Measurements from ENCODE around the gene MATN3. TPM values are rescaled to one million over a fixed set of nuclear protein-coding genes. Genes with fewer than 3 reads are reported as not detected.

MATN3 gene
- total and polyA plus RNA-seq, 9 of the 15 experiments (the other 6 are each of a cell fraction or from before 2014, with no cell fraction given): not detected

DNA sequence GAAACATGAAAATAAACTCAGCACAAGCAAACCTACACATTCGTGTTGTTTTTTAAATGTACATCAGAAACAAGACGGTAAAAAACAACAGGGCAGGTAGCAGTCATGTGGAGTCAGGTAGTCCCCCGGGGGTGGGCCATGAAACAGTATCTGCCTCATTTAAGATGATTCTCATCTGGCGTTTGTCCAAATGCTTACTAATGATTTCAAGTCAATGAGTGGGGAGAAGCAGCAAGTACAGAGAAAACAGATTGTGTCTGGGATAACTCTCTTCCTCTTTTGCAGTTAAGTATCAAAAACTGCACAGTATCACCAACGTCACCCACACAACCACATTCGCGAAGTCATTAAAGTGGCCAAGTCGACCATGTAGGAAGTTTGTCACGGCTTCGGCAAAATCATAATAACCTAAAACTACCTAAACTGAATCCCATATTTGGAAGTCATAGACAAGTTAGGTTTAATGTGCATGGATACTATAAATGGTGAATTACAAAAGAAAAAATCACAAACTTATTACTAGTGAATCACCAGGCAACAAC, 37.7 kb upstream of the MATN3 start (continued):
- TF ChIP-seq MAZ (CRISPR knock-in tag; conservative IDR thresholded peaks at IDR 0.05 in 1 of 2, IDR thresholded peaks at IDR 0.05 in 1 of 2) (0 out of 4 replicates have a peak, but pooled peaks of 1 of the 2 experiments have one; percentile 19), TCF3 (CRISPR knock-in tag; IDR thresholded peaks at IDR 0.05) (peak; percentile 55; the same call in 1 of the 2 replicates), GABPA (tag; conservative IDR thresholded peaks at IDR 0.05; ENCODE audit: low read depth) (no peak), ELF1 (tag; IDR thresholded peaks at IDR 0.05) (no peak), MAFK (IDR thresholded peaks at IDR 0.05; ENCODE audit: low read length) (peak; percentile 18; the same call in 1 of the 2 replicates), ZNF354B (CRISPR knock-in tag; IDR thresholded peaks at IDR 0.05) (no peak), NFIC (IDR thresholded peaks at IDR 0.05) (peak; percentile 95), NCOR1 (IDR thresholded peaks at IDR 0.05) (peak; percentile 23; the same call in 1 of the 2 replicates), CREM (IDR thresholded peaks at IDR 0.05; ENCODE audit: low read depth) (peak; percentile 82), NR2C1 (IDR thresholded peaks at IDR 0.05) (no peak), NR2C1 (tag; IDR thresholded peaks at IDR 0.05) (no peak), FOSL1 (tag; conservative IDR thresholded peaks at IDR 0.05) (peak; percentile 74), POLR2AphosphoS5 (IDR thresholded peaks at IDR 0.05; ENCODE audit: control insufficient read depth, insufficient read depth, low read depth, low read length) (peak; percentile 53; the same call in 1 of the 2 replicates), EGR1 (conservative IDR thresholded peaks at IDR 0.05) (0 out of 2 replicates have a peak, but pooled peaks have one; percentile 17), NR3C1 (CRISPR knock-in tag; IDR thresholded peaks at IDR 0.05) (no peak), ZZZ3 (IDR thresholded peaks at IDR 0.05) (no peak), SMARCE1 (IDR thresholded peaks at IDR 0.05) (peak; percentile 75; the same call in 1 of the 2 replicates), ATF7 (IDR thresholded peaks at IDR 0.05) (peak; percentile 64), MEIS2 (IDR thresholded peaks at IDR 0.05; ENCODE audit: partially characterized antibody) (no peak), CREB1 (IDR thresholded peaks at IDR 0.05) (peak; percentile 38; the same call in 1 of the 2 replicates), CREB1 (CRISPR knock-in tag; IDR thresholded peaks at IDR 0.05) (no peak), STAT5A (IDR thresholded peaks at IDR 0.05; ENCODE audit: borderline replicate concordance, low read length) (peak; percentile 59; the same call in 1 of the 2 replicates)
- TF ChIP-seq, protein P1, sequence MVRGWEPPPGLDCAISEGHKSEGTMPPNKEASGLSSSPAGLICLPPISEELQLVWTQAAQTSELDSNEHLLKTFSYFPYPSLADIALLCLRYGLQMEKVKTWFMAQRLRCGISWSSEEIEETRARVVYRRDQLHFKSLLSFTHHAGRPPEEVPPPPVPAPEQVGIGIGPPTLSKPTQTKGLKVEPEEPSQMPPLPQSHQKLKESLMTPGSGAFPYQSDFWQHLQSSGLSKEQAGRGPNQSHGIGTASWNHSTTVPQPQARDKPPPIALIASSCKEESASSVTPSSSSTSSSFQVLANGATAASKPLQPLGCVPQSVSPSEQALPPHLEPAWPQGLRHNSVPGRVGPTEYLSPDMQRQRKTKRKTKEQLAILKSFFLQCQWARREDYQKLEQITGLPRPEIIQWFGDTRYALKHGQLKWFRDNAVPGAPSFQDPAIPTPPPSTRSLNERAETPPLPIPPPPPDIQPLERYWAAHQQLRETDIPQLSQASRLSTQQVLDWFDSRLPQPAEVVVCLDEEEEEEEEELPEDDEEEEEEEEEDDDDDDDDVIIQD (CRISPR knock-in tag; IDR thresholded peaks at IDR 0.05): no peak
- TF ChIP-seq, protein P2, sequence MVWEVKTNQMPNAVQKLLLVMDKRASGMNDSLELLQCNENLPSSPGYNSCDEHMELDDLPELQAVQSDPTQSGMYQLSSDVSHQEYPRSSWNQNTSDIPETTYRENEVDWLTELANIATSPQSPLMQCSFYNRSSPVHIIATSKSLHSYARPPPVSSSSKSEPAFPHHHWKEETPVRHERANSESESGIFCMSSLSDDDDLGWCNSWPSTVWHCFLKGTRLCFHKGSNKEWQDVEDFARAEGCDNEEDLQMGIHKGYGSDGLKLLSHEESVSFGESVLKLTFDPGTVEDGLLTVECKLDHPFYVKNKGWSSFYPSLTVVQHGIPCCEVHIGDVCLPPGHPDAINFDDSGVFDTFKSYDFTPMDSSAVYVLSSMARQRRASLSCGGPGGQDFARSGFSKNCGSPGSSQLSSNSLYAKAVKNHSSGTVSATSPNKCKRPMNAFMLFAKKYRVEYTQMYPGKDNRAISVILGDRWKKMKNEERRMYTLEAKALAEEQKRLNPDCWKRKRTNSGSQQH (CRISPR knock-in tag; IDR thresholded peaks at IDR 0.05): no peak
- TF ChIP-seq, protein P3, sequence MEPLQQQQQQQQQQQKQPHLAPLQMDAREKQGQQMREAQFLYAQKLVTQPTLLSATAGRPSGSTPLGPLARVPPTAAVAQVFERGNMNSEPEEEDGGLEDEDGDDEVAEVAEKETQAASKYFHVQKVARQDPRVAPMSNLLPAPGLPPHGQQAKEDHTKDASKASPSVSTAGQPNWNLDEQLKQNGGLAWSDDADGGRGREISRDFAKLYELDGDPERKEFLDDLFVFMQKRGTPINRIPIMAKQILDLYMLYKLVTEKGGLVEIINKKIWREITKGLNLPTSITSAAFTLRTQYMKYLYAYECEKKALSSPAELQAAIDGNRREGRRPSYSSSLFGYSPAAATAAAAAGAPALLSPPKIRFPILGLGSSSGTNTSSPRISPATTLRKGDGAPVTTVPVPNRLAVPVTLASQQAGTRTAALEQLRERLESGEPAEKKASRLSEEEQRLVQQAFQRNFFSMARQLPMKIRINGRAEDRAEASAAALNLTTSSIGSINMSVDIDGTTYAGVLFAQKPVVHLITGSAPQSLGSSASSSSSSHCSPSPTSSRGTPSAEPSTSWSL (CRISPR knock-in tag; IDR thresholded peaks at IDR 0.05; ENCODE audit: borderline replicate concordance): no peak

All from K562 (cell line).